ENCODE measurements around the gene KRTAP5-5. TPM values are rescaled to one million over a fixed set of nuclear protein-coding genes. Genes with fewer than 3 reads are reported as not detected.

KRTAP5-5 gene
- total and polyA plus RNA-seq, 2 of the 13 experiments (the other 11 are each of a cell fraction or from before 2014, with no cell fraction given): not detected

- TF ChIP-seq ZNF430 (CRISPR knock-in tag; IDR thresholded peaks at IDR 0.05) (no peak), ZGPAT (CRISPR knock-in tag; IDR thresholded peaks at IDR 0.05) (peak; percentile 64; the same call in 1 of the 2 replicates), ZNF225 (CRISPR knock-in tag; IDR thresholded peaks at IDR 0.05) (no peak), HCFC1 (IDR thresholded peaks at IDR 0.05; ENCODE audit: low read depth, low read length) (no peak), ZNF335 (CRISPR knock-in tag; IDR thresholded peaks at IDR 0.05) (no peak), NR2F1 (CRISPR knock-in tag; IDR thresholded peaks at IDR 0.05) (peak in 1 of 2 experiments; percentile 34; a peak in 1 of 4 replicates), HNRNPUL1 (IDR thresholded peaks at IDR 0.05; ENCODE audit: low read depth, low read length) (no peak), BCL6 (CRISPR knock-in tag; IDR thresholded peaks at IDR 0.05) (peak; percentile 66), MTF1 (CRISPR knock-in tag; IDR thresholded peaks at IDR 0.05) (no peak), KDM5B (CRISPR knock-in tag; IDR thresholded peaks at IDR 0.05; ENCODE audit: borderline replicate concordance) (no peak), ZFP37 (CRISPR knock-in tag; IDR thresholded peaks at IDR 0.05; ENCODE audit: borderline replicate concordance) (no peak), REST (IDR thresholded peaks at IDR 0.05; ENCODE audit: borderline replicate concordance in 1 of 2, low read depth in 1 of 2, low read length in 2 of 2) (0 out of 4 replicates have a peak, but pooled peaks of 1 of the 2 experiments have one; percentile 37), SRF (IDR thresholded peaks at IDR 0.05; ENCODE audit: low read depth, low read length) (0 out of 2 replicates have a peak, but pooled peaks have one; percentile 19), MED1 (CRISPR knock-in tag; IDR thresholded peaks at IDR 0.05) (peak; percentile 99), ZNF710 (CRISPR knock-in tag; IDR thresholded peaks at IDR 0.05; ENCODE audit: borderline replicate concordance) (peak; percentile 72; the same call in 1 of the 2 replicates), ZNF790 (CRISPR knock-in tag; IDR thresholded peaks at IDR 0.05; ENCODE audit: borderline replicate concordance) (no peak), GATAD1 (CRISPR knock-in tag; IDR thresholded peaks at IDR 0.05) (no peak), SOX13 (IDR thresholded peaks at IDR 0.05) (peak; percentile 57), SOX13 (CRISPR knock-in tag; conservative IDR thresholded peaks at IDR 0.05 in 1 of 2, IDR thresholded peaks at IDR 0.05 in 1 of 2) (peak in 1 of 2 experiments; percentile 76; a peak in 2 of 4 replicates), CREB1 (IDR thresholded peaks at IDR 0.05) (no peak), CREB1 (CRISPR knock-in tag; IDR thresholded peaks at IDR 0.05) (peak; percentile 72), TFE3 (CRISPR knock-in tag; IDR thresholded peaks at IDR 0.05) (peak; percentile 64; the same call in 1 of the 2 replicates)
These were observed 46.1 kb downstream of the KRTAP5-5 start (continued) for GRCh38 chr11:1675536-1676228.
